Neural progenitor cell (in vitro differentiated cells): ENCODE results near the gene PGGT1B.

ENCODE experiments used
- EZH2phosphoT487 ChIP-seq: fragments of 200-600 bp; sonication (generic); IDR thresholded peaks from 2 replicates; pipeline ENCODE4 v1.6.1; 2017; ENCODE audit warnings: antibody characterized with exemption
- TF ChIP-seq, protein P1 (sequence below): fragments of 200-600 bp; sonication (generic); IDR thresholded peaks from 2 replicates; pipeline ENCODE4 v1.5.1; 2017; ENCODE audit warnings: antibody characterized with exemption, mild to moderate bottlenecking

DNA sequence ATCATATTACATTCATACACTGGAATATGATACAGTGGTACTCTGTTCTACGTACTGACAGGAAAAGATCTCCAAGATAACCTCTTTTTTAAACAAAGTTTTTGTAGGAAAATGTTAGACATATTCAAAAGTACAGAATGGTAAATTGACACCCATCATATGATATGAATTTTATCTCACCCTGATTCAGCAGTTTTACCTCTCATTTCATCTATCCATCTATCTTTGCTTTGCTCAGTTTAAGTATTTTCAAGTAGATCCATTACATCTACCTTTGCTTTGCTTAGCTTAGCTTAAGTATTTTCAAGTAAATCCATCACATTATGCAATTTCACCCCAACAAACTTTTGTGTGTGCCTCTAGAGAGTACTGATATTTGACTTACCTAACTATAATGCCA lies 19.5 kb upstream of the PGGT1B start:
- TF ChIP-seq, protein P1, sequence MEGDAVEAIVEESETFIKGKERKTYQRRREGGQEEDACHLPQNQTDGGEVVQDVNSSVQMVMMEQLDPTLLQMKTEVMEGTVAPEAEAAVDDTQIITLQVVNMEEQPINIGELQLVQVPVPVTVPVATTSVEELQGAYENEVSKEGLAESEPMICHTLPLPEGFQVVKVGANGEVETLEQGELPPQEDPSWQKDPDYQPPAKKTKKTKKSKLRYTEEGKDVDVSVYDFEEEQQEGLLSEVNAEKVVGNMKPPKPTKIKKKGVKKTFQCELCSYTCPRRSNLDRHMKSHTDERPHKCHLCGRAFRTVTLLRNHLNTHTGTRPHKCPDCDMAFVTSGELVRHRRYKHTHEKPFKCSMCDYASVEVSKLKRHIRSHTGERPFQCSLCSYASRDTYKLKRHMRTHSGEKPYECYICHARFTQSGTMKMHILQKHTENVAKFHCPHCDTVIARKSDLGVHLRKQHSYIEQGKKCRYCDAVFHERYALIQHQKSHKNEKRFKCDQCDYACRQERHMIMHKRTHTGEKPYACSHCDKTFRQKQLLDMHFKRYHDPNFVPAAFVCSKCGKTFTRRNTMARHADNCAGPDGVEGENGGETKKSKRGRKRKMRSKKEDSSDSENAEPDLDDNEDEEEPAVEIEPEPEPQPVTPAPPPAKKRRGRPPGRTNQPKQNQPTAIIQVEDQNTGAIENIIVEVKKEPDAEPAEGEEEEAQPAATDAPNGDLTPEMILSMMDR = no peak
- TF ChIP-seq EZH2phosphoT487 = no peak
